GM12874 (cell line): ENCODE results near the gene SNAP47.

ENCODE experiments used
- CTCF ChIP-seq: IDR thresholded peaks from 2 replicates; pipeline ENCODE4 v1.5.1; 2011; ENCODE audit warnings: low read depth, mild to moderate bottlenecking, control low read depth, low read length, moderate library complexity; ENCODE audit not compliant: insufficient read depth

The SNAP47 gene

DNA sequence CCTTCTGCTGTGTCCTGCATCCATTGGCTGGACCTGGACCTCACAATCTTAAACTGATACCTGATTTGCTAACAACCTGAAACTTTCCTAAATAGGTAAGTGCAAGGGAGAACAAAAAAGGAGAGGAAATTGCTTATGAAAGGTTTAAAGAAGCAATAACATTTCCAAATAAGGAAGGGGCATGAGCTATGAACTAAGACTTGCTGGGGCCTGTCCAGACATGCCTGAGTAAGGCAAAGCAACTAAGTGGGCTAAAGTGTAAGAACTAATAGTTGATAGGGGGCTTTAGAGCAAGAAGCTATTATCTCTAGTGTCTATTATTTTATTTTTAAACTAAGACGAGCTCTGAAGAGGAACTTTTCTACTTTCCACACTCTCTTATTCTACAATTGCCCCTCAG, 11.8 kb upstream of the SNAP47 start:
- TF ChIP-seq CTCF, result no peak

DNA sequence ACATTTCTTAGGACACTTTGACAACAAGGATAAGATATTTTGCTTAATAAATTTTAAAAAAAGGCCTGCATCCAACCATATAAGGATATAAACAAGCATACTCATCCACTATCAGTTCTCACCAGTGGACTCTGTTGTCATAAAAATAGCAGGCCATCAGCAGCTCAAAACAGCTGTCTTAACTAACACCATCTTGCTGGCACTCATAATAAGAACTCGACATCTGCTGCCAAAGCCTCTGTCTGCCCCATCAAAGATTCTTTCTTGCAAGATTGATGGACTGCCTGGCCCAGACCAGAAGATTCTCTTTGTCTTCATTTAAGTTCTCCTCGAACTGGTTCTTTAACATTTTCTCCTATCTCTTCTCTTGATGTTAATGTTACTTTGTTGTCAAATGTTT, 10.2 kb upstream of the SNAP47 start:
- TF ChIP-seq CTCF, result no peak

- no peak for TF ChIP-seq CTCF
These were observed 8.9 kb upstream of the SNAP47 start for GRCh38 chr1:227726318-227726717.

GRCh38 chr1:227726924-227727599, 8.2 kb upstream of the SNAP47 start:
- no peak for TF ChIP-seq CTCF

- TF ChIP-seq CTCF, result no peak
These were observed 7.0 kb upstream of the SNAP47 start for GRCh38 chr1:227728059-227728891.

DNA sequence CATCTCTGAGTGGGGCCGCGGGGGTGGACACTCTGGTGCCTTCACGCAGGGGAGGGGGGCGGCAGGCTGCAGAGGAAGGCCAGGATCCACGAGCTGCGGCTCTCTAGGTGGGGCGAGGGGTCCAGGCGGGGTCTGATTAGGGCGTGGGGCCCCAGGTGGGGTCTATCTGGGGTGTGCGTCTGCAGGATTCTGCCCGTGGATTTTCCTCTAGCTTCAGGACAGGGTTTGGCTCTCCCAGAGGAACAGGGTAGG, 6.4 kb upstream of the SNAP47 start:
- TF ChIP-seq CTCF, result no peak

DNA sequence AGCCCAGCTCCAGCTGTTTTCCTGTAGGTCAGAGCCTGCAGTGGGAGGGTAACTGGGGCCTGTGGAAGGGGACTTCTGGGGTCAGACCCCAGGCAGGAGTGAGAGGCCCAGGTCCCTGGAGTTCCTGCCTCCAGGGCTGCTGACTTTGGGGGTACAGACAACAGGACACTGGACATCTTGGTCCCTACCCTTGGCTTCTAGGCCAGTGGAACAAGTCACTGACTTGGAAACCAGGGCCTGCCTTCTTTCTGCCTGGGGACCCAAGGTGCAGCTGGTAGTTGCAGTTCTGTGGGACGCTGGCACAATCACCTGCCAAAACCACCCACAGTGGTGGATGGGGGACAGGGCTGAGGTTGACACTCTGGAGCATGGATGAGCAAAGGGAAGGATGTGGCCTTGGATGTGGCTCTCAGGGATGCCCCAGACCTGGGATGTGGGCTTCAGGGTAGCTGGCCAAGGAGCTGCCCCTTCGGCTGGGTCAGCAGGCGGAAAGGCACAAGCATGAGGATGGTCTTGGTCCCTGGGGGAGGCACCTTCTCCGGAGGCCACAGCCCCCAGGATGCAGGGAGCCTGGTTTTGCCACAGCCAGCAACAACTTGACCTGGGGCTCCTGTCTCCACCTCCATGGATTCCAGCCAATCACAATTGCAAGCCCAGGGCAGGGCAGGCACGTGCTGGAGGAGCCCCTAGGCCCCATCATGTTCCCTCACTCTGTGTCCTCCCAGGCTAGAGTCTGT, 5.9 kb upstream of the SNAP47 start:
- no peak for TF ChIP-seq CTCF
